Activated naive CD4-positive, alpha-beta T cell treated with anti-CD3 and anti-CD28 coated beads, Interleukin-2, amount 50 U/mL, for 16 hours (primary cell): ENCODE data around the gene DUSP14.
"Not testable (repeated sequence)": the region's sequence is repeated elsewhere in the genome, so short reads cannot be mapped to it uniquely, and the experiment has no call there.

Experiments
- DNase-seq: peaks from one replicate; pipeline ENCODE4 v3.0.0-alpha.2; 2020

Gene DUSP14, protein sequence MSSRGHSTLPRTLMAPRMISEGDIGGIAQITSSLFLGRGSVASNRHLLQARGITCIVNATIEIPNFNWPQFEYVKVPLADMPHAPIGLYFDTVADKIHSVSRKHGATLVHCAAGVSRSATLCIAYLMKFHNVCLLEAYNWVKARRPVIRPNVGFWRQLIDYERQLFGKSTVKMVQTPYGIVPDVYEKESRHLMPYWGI

GRCh38 chr17:37489197-37490001, at the start of gene DUSP14:
TSS of gene DUSP14 (plus strand) at chr17:37489891. CDS start at chr17:37512273, 22,382 bp downstream.
- DNase-seq = peak; percentile 85

DNA sequence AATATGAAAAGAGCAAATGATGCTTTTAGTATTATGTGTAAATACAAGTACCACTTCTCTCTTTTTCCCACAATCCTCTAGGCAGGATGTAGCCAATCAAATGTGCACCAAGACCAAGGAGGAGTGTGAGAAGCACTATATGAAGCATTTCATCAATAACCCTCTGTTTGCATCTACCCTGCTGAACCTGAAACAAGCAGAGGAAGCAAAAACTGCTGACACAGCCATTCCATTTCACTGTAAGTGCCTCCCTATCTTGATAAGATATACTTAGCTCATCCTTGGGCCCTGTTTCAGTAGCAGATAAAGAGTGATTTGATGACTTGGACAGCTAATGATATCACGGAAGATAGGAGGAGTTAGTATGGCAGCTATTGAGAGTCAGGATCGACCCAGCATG, 49.3 kb upstream of the DUSP14 start:
- no peak for DNase-seq

GRCh38 chr17:37441369-37442014, 48.2 kb upstream of the DUSP14 start:
- DNase-seq = not testable (repeated sequence)

DNA sequence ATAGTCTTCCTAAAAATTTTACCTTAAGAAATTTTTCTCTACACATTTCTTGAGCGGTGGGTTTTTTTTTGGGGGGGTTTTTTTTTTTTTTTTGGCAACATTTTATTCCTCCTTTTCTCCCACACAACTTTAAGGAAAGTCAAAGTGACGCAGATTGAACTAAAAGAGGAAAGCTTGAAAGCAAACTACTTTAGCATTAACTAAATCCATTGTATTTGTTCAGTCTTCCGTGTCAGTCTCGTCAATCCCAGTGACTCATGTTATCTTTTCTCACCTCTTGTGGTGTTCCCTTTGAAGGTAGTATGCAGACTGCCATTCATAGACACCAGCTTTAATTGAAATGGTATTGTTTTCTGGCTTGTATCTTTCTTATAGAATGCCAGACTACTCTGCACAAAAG, 43.7 kb upstream of the DUSP14 start:
- no peak for DNase-seq

DNA sequence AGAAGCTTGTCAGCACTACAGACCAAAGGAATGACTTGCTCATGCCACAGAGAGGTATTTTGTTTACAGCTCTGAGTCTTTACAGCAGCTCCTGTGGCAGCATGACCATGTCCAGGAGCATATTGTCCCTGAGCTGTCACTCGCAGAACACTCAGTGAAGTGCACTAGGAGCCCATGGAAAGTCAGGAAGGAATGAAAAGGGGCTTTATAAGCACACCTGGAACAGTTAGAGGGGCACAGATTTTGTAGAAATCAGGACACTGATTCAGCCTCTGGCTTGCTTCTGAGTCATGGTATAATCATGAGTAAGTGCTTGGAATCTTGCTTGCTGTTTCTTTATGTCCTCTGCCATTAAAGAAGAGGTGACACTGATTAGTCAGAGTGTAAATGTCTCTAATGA, 42.0 kb upstream of the DUSP14 start:
- no peak for DNase-seq

DNA sequence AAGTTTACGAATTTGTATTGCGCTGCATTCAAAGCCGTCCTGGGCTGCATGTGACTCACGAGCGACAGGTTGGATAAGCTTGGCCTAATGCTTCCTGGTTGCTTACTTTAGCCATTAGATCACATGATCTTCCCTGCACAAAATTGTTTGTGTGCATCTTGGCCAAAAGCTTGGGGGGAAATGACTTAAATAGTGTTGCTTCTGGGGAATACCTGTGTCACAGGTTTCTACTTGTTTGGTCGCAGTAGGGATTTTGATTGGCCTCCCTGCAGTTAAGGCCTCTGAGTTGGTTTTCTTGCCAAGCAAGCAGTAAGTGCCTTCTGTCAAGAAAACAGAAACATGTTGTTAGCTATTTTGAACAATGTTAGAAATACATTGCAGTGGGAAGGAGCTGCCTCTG, 39.6 kb upstream of the DUSP14 start:
- DNase-seq = no peak

- DNase-seq = not testable (repeated sequence)
Observed at GRCh38 chr17:37457801-37458200, 31.9 kb upstream of the DUSP14 start.

DNA sequence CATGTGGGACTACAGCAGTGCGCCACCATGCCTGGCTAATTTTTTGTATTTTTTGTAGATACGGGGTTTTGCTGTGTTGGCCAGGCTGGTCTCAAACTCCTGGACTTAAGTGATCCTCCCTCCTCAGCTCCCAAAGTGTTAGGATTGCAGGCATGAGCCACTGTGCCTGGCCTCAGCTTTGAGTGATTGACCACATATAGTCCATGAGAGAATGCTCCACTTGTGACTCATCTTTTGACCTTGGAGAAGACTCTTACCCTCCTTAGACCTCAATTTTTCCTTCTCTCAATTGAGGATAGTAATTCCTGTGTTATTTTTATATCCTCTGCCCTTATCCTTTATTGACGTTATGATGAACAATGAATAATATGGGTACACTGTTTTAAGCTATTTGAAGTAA, 30.9 kb upstream of the DUSP14 start:
- DNase-seq = no peak

DNA sequence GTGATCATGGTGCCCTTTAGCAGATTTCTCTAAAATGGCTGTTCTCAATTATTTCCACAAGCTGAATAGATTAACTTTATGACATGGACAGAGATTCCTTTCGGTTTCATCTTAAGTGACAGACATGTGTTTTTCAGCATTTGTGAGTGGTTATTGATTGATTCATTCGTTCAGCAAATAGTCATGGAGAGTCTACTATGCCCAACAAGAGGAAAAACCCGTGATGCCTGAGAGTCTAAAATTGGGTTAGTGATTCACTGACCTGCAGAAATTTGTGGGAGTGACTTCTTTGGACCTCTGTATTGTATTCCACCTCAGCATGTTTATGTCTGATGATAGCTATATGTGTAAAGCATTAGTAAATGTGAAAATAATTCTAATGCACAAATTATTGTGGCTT, 28.0 kb upstream of the DUSP14 start:
- no peak for DNase-seq

- no peak for DNase-seq
Observed at GRCh38 chr17:37462492-37462891, 27.2 kb upstream of the DUSP14 start.

DNA sequence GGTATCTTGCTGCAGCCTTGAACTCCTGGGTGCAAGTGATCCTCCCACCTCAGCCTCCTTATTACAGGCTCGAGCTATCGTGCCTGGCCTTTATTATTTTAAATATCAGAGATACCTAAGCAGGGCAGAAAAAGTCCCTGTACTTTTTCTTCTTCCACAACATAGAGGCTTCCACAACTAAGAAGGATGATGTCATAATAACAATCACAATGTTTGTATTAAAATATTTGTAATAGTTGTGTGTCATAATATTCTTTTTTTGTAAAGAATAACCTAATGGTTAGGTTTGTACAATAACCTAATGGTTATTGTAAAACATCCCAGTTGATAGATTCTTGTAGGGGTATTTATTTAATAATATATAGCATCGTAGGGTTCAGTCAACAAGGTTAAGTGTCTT, 26.7 kb upstream of the DUSP14 start:
- DNase-seq = no peak

DNA sequence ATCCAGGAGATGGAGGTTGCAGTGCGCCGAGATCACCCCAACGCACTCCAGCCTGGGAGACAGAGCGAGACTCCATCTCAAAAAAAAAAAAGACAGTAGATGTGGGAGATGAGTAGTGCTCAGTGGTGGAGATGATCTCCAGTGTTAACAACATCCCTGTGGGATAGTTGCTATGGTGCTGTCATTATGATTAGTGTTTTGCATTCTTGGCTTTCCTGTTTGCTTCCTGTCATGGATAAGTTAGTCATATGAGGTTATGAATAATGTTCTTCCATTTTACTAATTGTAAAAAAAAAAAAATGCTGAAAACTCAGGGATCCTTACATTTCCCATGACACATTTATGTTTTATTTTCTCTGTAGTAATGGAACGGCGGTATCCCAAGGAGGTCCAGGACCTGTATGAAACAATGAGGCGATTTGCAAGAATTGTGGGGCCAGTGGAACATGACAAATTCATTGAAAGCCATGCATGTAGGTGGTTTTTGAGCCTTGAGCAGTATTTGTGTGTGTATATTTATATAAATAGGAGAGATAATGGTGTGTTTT, 24.5 kb upstream of the DUSP14 start:
- no peak for DNase-seq

DNA sequence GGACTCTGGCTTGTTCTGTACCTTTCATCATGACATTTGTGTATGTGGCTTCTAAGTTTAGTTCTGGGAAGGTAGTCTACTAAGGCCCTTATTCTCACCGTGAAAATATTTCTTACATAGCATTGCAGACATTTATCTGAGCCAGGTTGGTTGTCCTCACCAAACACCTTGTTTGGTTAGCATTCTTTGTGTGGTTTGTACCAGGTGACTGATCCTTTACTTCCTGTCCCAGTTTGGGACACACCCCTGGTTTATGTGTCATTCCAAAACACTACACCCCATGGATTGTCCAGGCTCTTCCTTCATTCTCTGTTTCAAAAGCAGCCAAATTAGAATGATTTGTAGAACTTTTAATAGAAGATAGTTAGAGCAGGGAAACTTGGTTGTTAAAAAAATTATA, 23.2 kb upstream of the DUSP14 start:
- no peak for DNase-seq

DNA sequence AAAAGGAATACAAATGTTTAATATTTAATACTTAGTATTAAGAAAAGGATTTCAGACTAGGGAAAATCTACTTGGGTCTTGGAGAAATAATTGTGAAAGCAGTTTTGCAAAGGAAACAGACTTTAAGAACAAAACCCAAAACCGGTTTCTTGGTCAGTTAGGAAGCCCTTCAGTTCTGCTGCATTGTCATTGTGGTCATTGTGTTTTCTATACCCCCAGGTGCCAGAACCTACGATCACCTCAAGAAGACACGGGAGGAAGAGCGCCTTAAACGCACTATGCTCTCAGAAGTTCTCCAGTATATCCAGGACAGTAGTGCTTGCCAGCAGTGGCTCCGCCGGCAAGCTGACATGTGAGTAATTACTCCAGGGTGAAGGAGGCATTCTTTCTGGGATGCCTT, 19.5 kb upstream of the DUSP14 start:
- DNase-seq = no peak

DNA sequence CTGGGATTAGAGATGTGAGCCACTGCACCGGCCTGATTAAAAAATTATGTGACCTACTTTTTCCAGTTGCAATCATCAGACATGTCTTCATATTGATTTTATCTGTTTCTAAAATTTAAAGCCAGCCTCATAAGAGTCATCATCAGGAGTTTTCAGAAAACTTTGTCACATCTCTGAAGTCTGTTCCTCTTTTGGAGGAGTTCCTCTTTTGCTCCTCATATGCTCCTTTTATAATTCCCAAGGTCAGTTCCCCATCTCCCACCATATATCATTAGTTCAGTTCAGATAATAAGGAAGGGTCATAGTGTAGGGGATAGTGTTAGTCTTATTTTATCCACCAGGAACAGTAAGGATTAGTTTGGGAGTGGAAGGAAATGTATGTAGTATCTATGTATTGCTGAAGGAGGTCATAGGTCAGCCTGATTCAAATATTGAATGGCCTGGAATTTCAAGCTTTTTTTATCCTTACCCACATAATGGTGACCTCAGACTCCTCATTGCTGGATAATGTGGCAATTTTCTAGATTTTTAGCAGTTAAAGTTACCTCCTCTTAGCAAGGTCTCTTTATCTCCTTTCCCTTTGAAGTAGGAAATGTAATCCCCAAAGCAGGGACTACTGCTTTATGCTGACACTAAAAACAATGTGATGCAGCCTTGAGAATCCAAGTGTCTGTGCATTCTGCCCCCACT, 13.8 kb upstream of the DUSP14 start:
- DNase-seq = no peak

GRCh38 chr17:37476431-37477120, 13.1 kb upstream of the DUSP14 start:
- no peak for DNase-seq

GRCh38 chr17:37478187-37478586, 11.5 kb upstream of the DUSP14 start:
- DNase-seq = no peak

DNA sequence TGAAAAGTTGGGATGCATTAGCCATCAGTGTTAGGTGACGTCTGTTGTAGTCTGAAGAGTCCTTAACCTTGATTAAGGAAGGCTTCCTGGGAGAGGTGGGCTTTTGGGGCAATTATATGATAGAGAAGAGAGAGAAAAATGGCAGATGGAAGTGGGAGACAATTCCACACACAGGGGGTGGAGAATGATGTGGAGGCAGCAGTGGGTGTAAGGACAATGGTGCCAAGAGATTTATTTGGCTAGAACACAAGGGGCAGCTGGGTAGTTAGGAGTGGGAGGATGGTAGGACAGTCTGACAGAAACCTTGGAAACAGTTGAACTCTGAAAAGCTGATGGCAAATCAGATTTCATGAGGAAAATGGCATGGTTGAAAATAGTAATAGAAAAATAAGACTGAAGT, 10.7 kb upstream of the DUSP14 start:
- DNase-seq = no peak

GRCh38 chr17:37480427-37480826, 9.3 kb upstream of the DUSP14 start:
- DNase-seq = no peak

- no peak for DNase-seq
Observed at GRCh38 chr17:37481001-37481665, 8.6 kb upstream of the DUSP14 start.

- no peak for DNase-seq
Observed at GRCh38 chr17:37483311-37484039, 6.2 kb upstream of the DUSP14 start.
